Osteocyte (in vitro differentiated cells): Measurements from ENCODE around the gene ARHGEF7. TPM values are rescaled to one million over a fixed set of nuclear protein-coding genes. Genes with fewer than 3 reads are reported as not detected.

Experiments used
- DNase-seq: peaks from one replicate; pipeline ENCODE4 v3.0.0; 2021; ENCODE audit warnings: mixed read lengths; ENCODE audit not compliant: unreplicated experiment; ENCODE audit errors: extremely low spot score
- H3K27ac Mint-ChIP-seq: one replicate; pipeline ENCODE4 v1.8.0; 2021; ENCODE audit warnings: mild to moderate bottlenecking, mixed read lengths; ENCODE audit not compliant: unreplicated experiment
- H3K27me3 Mint-ChIP-seq: one replicate; pipeline ENCODE4 v1.8.0; 2021; ENCODE audit warnings: mixed read lengths; ENCODE audit not compliant: unreplicated experiment
- H3K36me3 Mint-ChIP-seq: one replicate; pipeline ENCODE4 v1.8.0; 2021; ENCODE audit warnings: mixed read lengths; ENCODE audit not compliant: unreplicated experiment
- H3K4me1 Mint-ChIP-seq: one replicate; pipeline ENCODE4 v1.8.0; 2021; ENCODE audit warnings: mixed read lengths; ENCODE audit not compliant: unreplicated experiment
- H3K4me3 Mint-ChIP-seq: one replicate; pipeline ENCODE4 v1.8.0; 2021; ENCODE audit warnings: mild to moderate bottlenecking, moderate library complexity, mixed read lengths; ENCODE audit not compliant: unreplicated experiment
- H3K9me3 Mint-ChIP-seq: one replicate; pipeline ENCODE4 v1.8.0; 2021; ENCODE audit warnings: mixed read lengths; ENCODE audit not compliant: unreplicated experiment
- CTCF ChIP-seq: fragments of 200-600 bp; sonication (generic); IDR thresholded peaks from 2 replicates; pipeline ENCODE4 v1.5.0; 2021; ENCODE audit warnings: antibody characterized with exemption, mild to moderate bottlenecking, moderate library complexity
- total RNA-seq: library from RNA; stranded (reverse); gene quantifications from 2 replicates; pipeline ENCODE4 v1.2.1, GENCODE V29; 2021

The ARHGEF7 gene
- total RNA-seq, 1 donor from 2014 or later: 125 TPM

DNA sequence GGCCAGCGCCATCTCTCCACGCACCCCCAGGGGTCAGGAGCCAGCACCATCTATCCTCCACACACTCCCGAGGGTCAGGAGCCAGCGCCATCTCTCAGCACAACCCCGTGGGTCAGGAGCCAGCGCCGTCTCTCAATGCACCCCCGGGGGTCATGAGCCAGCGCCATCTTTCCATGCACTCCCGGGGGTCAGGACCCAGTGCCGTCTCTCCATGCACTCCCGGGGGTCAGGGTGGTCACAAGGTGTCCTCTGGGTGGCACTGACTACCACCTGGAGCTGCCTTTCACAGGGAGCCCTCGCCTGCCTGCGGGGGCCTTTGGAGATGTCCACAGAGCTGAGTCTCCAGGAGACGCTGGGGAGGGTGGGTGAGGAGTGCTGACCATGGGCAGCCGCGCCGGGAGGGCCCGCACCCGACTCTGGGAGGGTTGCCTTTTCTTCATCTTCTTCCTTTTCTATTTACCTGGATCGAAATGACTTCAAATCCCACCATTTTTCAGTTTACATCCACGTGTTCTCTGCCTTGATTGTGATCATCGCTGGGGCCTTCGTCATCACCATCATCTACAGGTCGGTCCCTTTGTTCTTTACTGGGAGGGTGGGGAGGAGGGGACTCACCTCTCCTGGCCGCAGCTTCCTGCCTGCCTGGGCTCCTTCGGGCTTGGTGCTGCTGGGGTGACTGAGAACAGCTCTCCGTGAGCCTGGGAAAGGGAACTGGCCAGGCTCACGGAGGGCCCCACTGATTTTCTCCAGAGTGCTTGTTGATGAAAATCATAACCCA lies 224.4 kb downstream of the ARHGEF7 start:
- no peaks in the 10 kb centered on the region for H3K9me3 Mint-ChIP-seq
- DNase-seq: peak; percentile 77
- H3K4me3 Mint-ChIP-seq: no peak overlapping the region
- no peaks in the 10 kb centered on the region for H3K27me3 Mint-ChIP-seq
- H3K4me1 Mint-ChIP-seq: peaks cover 7% of the 10 kb centered on the region
- H3K27ac Mint-ChIP-seq: no peak overlapping the region
- H3K36me3 Mint-ChIP-seq: peaks cover 40% of the 10 kb centered on the region
- no peak for TF ChIP-seq CTCF

- Mint-ChIP-seq H3K36me3 (peaks cover 25% of the 10 kb centered on the region), H3K9me3 (no peaks in the 10 kb centered on the region), H3K27me3 (no peaks in the 10 kb centered on the region), H3K27ac (no peak overlapping the region), H3K4me3 (no peak overlapping the region), H3K4me1 (peaks cover 7% of the 10 kb centered on the region)
- no peak for TF ChIP-seq CTCF
- DNase-seq: peak; percentile 75
Observed at GRCh38 chr13:111341886-111342285, 226.8 kb downstream of the ARHGEF7 start.

- TF ChIP-seq CTCF: no peak
- DNase-seq: peak; percentile 60
- H3K9me3 Mint-ChIP-seq: no peaks in the 10 kb centered on the region
- H3K4me3 Mint-ChIP-seq: no peak overlapping the region
- H3K27ac Mint-ChIP-seq: no peak overlapping the region
- H3K27me3 Mint-ChIP-seq: no peaks in the 10 kb centered on the region
- peaks cover 25% of the 10 kb centered on the region for H3K36me3 Mint-ChIP-seq
- no peaks in the 10 kb centered on the region for H3K4me1 Mint-ChIP-seq
Observed at GRCh38 chr13:111342721-111343120, 227.6 kb downstream of the ARHGEF7 start.

- no peak for TF ChIP-seq CTCF
- DNase-seq: peak; percentile 77
- H3K9me3 Mint-ChIP-seq: no peaks in the 10 kb centered on the region
- peaks cover 20% of the 10 kb centered on the region for H3K36me3 Mint-ChIP-seq
- H3K4me3 Mint-ChIP-seq: no peak overlapping the region
- no peaks in the 10 kb centered on the region for H3K27me3 Mint-ChIP-seq
- no peak overlapping the region for H3K27ac Mint-ChIP-seq
- no peaks in the 10 kb centered on the region for H3K4me1 Mint-ChIP-seq
Observed at GRCh38 chr13:111343186-111343805, 228.2 kb downstream of the ARHGEF7 start.

DNA sequence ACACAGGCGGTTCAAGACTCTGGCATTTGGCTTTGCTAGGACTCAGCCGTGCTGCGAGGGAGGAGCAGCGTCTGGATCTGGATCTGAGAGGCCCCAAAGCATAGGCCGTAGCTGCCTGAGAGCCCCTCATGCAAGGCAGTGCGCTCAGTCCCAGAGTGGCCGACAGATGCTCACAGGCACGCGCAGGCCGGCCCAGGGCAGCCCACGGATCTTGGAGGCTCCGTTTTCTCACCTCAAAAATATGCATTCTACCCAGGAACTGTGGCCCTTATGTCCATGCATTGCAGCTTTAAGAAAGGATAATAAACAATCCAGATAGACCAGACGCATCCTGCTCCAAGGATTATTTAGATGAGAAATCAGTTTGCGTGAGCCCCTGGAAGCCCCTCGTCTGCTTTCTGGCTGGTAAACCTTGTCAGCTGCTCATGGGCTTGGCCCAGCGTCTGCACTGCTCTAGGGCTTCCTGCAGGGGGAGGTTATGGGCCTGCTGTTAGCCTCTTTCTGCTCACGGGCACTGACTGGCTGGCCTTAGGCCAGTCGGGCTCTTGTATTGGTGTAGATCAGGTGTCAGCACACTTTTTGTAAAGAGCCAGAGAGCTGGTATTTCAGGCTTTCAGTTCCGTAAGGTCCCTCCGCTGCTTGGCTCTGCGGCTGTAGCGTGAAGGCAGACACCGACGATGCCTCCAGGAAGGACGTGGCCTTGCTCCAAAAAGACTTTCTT lies 229.5 kb downstream of the ARHGEF7 start:
- H3K36me3 Mint-ChIP-seq: peaks cover 20% of the 10 kb centered on the region
- H3K27me3 Mint-ChIP-seq: no peaks in the 10 kb centered on the region
- no peak overlapping the region for H3K4me3 Mint-ChIP-seq
- H3K4me1 Mint-ChIP-seq: no peaks in the 10 kb centered on the region
- no peaks in the 10 kb centered on the region for H3K9me3 Mint-ChIP-seq
- peak; percentile 77 for DNase-seq
- peak; percentile 21 for TF ChIP-seq CTCF
- no peak overlapping the region for H3K27ac Mint-ChIP-seq
